H1 (cell line): ENCODE measurements around the gene INPP5A.

Source experiments
- BCL11A ChIP-seq, 2 experiments: IDR thresholded peaks; one replicate each; pipeline ENCODE4 v1.6.1; 2011; ENCODE audit warnings: low read depth in 2 of 2, low read length in 2 of 2, mild to moderate bottlenecking in 2 of 2
- EP300 ChIP-seq, 2 experiments: IDR thresholded peaks; 1 replicate in 1 of 2; 2 replicates in 1 of 2; pipeline ENCODE4 v1.6.1; 2011 to 2012; ENCODE audit warnings: low read depth in 2 of 2, low read length in 2 of 2, mild to moderate bottlenecking in 2 of 2, borderline replicate concordance in 1 of 2, inconsistent platforms in 1 of 2, moderate library complexity in 1 of 2
- SIN3A ChIP-seq, 2 experiments: IDR thresholded peaks in 1 of 2; conservative IDR thresholded peaks in 1 of 2; 2 replicates each; pipeline ENCODE4 v1.6.1; 2011 to 2012; ENCODE audit warnings: low read length in 2 of 2, improper control_type of control experiment in 1 of 2, low read depth in 1 of 2, mild to moderate bottlenecking in 1 of 2
- TF ChIP-seq, protein P1 (sequence below), 3 experiments: IDR thresholded peaks; 1 replicate in 2 of 3; 2 replicates in 1 of 3; pipeline versions ENCODE4 v1.5.1 to v1.6.1; 2011; ENCODE audit warnings: low read length in 3 of 3, mild to moderate bottlenecking in 3 of 3, inconsistent platforms in 2 of 3, low read depth in 1 of 3, moderate library complexity in 1 of 3; ENCODE audit not compliant: insufficient read depth in 1 of 3; ENCODE audit errors: control extremely low read depth in 1 of 3

DNA sequence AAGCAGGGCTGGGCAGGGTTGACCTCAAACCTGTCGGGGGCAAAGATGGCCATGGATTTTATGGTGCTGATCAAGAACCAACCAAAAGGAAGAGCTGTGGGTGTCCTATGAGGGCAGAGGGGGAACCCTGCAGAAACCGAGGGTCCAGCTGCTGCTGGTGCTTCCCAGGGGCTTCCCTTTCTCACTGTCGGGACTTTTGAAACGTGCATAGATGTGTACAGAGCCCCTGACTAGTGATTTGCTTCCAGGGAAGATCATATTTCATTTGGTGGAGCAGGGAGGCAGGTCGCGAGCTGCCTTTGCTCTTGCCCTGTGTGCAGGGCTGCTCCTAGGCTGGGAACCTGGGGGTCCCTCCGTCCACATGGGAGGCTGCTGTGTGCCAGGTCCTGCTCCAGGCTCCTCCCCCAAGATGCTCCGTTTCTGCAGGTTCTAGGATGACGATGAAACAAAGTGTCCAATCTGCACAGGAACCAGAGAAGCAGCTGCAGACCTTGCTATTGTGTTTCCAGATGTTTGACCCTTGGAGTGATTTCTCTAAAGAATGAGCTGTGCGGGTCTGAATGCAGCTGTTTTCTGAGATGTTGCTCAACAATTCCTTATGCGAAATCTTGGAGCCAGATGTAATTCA lies 9.4 kb upstream of the INPP5A start:
- no peak for TF ChIP-seq BCL11A (IDR thresholded peaks at IDR 0.05; ENCODE audit: low read depth in 2 of 2, low read length in 2 of 2)
- TF ChIP-seq, protein P1, sequence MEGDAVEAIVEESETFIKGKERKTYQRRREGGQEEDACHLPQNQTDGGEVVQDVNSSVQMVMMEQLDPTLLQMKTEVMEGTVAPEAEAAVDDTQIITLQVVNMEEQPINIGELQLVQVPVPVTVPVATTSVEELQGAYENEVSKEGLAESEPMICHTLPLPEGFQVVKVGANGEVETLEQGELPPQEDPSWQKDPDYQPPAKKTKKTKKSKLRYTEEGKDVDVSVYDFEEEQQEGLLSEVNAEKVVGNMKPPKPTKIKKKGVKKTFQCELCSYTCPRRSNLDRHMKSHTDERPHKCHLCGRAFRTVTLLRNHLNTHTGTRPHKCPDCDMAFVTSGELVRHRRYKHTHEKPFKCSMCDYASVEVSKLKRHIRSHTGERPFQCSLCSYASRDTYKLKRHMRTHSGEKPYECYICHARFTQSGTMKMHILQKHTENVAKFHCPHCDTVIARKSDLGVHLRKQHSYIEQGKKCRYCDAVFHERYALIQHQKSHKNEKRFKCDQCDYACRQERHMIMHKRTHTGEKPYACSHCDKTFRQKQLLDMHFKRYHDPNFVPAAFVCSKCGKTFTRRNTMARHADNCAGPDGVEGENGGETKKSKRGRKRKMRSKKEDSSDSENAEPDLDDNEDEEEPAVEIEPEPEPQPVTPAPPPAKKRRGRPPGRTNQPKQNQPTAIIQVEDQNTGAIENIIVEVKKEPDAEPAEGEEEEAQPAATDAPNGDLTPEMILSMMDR (IDR thresholded peaks at IDR 0.05; ENCODE audit: control extremely low read depth in 1 of 3, insufficient read depth in 1 of 3, low read depth in 1 of 3, low read length in 3 of 3) = no peak
- no peak for TF ChIP-seq EP300 (IDR thresholded peaks at IDR 0.05; ENCODE audit: borderline replicate concordance in 1 of 2, low read depth in 2 of 2, low read length in 2 of 2)
- TF ChIP-seq SIN3A (conservative IDR thresholded peaks at IDR 0.05 in 1 of 2, IDR thresholded peaks at IDR 0.05 in 1 of 2; ENCODE audit: low read depth in 1 of 2, low read length in 2 of 2) = no peak
